ENCODE results near the gene SLC6A12.
"Not testable (repeated sequence)": the region's sequence is repeated elsewhere in the genome, so short reads cannot be mapped to it uniquely, and the experiment has no call there.

SLC6A12 gene

GRCh38 chr12:234019-234418, 20.1 kb upstream of the SLC6A12 start:
- no peak for DNase-seq

DNA sequence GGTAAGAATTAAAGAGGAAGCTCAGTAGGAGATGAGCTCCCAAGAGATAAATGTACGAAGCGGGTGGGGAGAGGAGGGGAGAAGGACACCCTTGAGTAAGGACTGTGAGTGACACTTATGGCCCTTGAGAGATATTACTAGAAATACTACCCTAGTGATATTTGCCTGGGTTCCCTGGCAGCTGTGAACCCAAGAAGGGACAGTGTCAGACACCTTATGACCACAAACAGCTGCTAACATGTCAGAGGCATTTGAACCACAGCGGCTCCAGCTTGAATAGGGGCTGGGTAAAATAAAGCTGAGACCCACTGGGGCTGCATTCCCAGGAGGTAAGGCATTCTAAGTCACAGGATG, 19.6 kb upstream of the SLC6A12 start:
- peak; percentile 93 for DNase-seq

- no peak for DNase-seq
Measured at GRCh38 chr12:232731-233614, 19.0 kb upstream of the SLC6A12 start.

- DNase-seq: no peak
Measured at GRCh38 chr12:230925-231671, 17.1 kb upstream of the SLC6A12 start.

- no peak for DNase-seq
Measured at GRCh38 chr12:229441-230191, 15.7 kb upstream of the SLC6A12 start.

DNA sequence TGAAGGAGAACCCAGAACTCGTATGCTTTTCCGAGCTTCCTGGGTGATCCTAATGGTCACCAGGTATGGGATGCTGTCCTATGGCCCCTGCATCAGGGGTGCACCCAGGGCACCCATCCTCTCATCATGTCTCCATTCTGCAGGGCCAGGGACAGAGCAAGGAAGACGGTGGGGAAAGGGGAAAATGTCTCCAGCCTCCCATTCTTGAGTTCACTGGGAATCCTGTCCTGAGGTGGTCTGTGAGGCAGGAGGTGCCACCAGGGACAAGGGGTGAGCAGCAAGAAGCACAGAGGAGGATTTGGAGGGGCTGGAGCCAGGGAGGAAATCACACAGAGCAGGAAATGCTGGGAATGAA, 14.9 kb upstream of the SLC6A12 start:
- DNase-seq: no peak

DNA sequence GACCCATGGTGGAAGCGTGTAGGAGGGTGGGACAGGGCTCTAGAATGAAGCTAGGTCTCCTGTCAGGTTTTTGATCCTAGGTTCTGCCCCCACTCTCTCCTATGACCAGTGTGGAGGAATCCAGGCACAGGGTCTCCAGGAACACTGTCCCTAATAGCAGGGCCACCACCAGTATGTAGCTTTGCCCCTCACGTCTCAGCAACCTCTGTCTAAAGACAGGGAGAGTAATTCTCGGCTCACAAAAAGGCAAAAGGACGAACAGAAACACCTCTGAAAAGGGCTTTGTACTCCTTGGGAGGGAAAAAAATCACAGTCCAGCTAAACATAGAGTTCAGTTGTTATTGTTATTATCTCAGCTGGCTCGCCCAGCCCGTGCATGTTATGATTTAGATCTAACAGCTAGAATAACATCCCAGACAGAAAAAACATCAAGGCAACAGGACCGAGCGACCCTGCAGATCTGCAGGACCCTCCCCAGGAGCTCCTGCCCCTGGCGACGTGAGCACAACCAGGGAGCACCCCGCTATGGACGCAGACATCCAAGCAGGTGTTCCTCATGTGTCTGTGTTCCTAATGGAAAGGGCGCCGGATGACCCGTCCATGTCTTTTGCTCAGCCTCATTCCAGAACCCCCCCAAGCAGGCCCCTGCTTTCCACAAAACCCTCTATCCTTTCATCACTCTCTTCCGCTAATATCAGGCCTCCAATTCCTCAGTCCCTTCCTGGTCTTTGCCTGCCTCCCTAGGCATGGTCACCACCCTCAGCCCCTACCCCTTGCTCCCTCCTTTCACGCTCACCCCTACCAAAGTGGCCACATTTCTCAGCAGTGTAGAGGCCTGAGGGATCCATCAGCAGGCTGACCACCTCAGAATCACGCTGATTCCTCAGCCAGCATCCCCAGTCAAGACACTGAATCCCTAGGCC, 14.2 kb upstream of the SLC6A12 start:
- no peak for DNase-seq

- DNase-seq: no peak
Measured at GRCh38 chr12:227286-227915, 13.4 kb upstream of the SLC6A12 start.

GRCh38 chr12:226401-226800, 12.4 kb upstream of the SLC6A12 start:
- DNase-seq: no peak

DNA sequence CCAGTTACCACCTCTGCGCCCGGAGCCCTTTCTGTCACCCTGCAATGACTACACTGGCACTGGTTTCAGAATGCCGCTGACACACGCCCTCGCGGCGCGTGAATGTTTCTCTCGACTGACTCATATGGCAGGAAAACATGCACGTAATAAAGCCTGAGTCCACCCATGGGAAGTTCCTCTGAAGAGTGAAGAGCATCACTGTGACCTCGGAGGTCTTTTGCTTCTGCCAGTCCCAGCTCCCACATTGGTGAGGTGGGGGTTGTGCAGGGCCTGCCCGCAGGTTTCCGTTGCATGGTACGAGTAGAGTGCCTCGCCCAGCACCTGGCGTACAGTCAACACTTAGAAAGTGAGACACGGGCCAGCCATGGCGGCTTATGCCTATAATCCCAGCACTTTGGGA, 11.1 kb upstream of the SLC6A12 start:
- no peak for DNase-seq

GRCh38 chr12:224330-224729, 10.4 kb upstream of the SLC6A12 start:
- DNase-seq: no peak

GRCh38 chr12:223841-224240, 9.9 kb upstream of the SLC6A12 start:
- DNase-seq: no peak

GRCh38 chr12:221736-222135, 7.8 kb upstream of the SLC6A12 start:
- no peak for DNase-seq

- no peak for DNase-seq
Measured at GRCh38 chr12:220946-221550, 7.1 kb upstream of the SLC6A12 start.

GRCh38 chr12:220491-220890, 6.5 kb upstream of the SLC6A12 start:
- DNase-seq: no peak

DNA sequence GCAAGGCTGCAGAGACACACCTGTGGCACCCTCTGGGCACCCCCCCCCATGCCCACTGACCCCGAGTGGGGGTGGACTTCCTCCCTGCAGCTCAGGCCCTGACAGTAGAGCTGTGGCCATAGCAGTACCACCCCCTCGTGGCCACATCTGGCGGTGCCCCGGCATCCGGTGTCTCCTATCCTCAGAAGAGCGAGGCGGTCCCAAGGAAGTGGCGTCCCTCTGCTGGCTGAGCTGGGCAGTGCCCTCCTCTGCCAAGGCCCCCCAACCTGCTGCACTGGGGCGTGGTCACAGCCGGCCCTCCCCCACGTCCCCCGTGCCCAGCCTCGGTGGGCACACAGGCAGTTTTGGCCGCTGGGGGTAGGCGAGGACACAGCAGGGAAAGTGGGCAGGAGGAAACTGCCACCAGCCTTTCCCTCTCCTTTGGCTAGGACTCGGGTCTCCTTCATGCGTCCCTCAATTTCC, 6.0 kb upstream of the SLC6A12 start:
- peak; percentile 52 for DNase-seq

GRCh38 chr12:218728-219590, 5.0 kb upstream of the SLC6A12 start:
- DNase-seq: no peak

GRCh38 chr12:218221-218620, 4.3 kb upstream of the SLC6A12 start:
- DNase-seq: no peak

GRCh38 chr12:217029-217428, 3.1 kb upstream of the SLC6A12 start:
- not testable (repeated sequence) for DNase-seq

DNA sequence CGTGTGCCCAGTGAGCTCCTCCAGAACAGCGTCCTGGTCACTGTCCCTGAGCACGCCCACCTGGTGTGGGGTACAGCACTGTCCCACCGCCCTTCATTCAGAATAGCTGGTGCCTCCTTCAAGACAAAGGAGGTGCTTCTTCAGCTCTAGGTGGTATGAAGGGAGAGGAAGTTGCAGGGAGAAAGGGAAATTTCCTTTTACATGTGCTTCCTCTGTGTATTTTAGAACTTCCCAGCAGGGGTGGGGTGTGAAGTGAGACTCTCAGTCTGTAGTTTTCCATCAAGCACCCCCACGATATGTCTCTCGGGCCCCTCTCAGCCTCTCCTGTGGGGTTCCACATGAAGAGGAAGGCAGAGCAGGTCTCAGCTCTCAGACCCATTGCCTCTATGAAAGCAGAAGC, 1.2 kb upstream of the SLC6A12 start:
- DNase-seq: no peak

DNA sequence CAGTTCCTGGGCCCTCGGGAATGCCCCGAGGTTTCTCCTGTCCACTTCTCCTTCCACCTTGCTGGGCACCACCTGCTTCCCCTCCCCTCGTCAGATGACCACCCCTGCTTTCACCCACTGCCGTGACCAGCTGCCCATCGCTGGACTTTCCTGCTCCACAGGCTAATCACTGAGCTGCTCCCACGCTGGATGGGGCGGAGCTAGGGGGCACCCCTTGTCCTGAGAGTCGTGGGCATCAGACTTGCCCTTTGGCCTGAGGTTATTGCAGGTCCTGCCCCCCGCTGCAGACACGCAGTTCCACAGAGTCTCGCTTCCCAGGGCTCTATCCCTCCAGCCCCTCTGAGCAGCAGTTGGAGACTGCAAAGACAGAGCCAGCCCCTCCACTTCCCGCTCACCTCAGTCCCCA, 427 bp downstream of the SLC6A12 start:
- no peak for DNase-seq
